SW 1271 (cell line): Measurements from ENCODE around the gene C14orf119.

Experiments
- DNase-seq, 2 experiments: peaks; one replicate each; lab custom pipeline; 2025; lab: John Stamatoyannopoulos, UW

Gene C14orf119

GRCh38 chr14:23149745-23150144 is 54.4 kb downstream of the C14orf119 start:
- no peak for DNase-seq
